ENCODE results near the gene STAG1.
"Not testable (repeated sequence)": the region's sequence is repeated elsewhere in the genome, so short reads cannot be mapped to it uniquely, and the experiment has no call there.

STAG1 gene

DNA sequence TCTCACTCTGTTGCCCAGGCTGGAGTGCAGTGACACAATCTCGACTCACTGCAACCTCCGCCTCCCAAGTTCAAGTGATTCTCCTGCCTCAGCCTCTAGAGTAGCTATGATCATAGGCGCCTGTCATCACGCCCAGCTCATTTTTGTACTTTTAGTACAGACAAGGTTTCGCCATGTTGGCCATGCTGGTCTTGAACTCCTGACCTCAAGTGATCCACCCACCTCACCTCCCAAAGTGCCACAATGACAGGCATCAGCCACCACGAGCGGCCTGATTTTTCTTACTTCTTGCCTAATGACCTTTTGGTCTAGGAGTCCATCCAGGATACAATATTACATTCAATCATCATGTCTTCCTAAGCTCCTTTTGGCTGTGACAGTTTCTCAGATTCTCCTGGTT, 146.0 kb downstream of the STAG1 start:
- in situ Hi-C loops (cut with MboI; ENCODE audit: low sequenced_read_pairs) = not testable (repeated sequence)

DNA sequence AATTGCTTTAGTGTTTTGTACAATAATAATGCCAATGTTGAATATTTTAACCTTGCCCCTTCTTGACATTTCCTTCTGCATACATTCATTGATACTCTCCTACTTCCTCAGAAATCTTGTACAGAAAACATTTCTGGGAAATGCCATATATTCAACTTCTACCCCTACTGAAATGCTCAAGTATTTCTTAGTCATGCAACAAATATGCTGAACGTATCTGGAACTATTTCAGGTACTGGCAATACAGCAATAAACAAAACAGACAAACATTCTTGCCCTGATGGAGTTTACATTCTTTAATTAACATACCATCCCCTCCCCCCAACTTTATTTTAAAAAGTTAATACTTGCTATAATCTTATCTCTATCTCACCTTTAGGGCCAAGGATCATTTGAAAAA, 147.2 kb downstream of the STAG1 start:
- in situ Hi-C loops (cut with MboI; ENCODE audit: low sequenced_read_pairs) = no loop called here

DNA sequence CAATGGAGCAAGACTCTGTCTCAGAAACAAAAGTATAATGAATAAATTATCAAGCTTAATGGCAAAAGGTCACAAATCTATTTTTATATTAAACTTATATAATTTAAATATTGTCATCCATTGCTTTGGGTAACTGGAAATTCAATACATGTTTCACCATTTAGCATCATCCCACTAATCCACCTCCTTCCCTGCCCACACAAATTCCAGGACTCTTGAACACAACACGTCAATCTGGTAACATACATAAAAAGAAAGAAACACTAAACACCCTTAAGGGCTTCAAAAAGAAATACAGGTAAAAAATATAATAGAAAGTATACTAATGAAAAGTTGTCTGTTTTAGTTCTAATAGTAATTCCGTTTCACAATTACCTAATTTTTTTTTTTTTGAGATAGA, 149.4 kb downstream of the STAG1 start:
- in situ Hi-C loops (cut with MboI; ENCODE audit: low sequenced_read_pairs) = no loop called here

DNA sequence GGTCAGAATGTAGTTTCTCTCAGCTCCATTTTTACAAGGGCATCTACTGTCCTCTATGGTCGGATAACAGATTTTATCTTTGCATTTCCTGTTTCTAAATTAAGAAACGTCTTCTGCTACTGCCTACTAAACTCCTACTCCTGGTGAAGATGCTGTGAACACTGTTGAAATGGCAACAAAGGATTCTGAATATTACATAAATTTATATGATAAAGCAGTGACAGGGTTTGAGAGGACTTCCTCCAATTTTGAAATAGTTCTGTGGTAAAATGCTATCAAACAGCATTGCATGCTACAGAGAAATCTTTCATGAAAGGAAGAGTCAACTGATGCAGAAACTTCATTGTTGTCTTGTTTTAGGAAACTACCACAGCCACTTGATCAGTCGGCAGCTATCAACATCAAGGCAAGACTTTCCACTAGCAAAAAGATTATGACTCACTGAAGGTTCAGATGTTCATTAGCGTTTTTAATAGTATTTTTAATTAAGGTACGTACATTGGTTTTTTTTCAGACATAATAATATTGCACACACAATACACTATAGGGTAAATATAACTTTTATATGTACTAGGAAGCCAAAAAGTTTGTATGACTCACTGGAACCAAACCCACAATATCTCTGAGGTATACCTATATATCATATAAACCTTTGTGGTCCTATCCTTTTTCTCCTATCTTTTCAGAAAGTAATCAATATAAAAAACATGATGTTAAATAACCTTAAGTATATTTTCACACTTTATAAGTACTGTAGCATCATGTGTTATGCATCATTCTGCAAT, 156.1 kb downstream of the STAG1 start:
- in situ Hi-C loops (cut with MboI; ENCODE audit: low sequenced_read_pairs) = no loop called here

DNA sequence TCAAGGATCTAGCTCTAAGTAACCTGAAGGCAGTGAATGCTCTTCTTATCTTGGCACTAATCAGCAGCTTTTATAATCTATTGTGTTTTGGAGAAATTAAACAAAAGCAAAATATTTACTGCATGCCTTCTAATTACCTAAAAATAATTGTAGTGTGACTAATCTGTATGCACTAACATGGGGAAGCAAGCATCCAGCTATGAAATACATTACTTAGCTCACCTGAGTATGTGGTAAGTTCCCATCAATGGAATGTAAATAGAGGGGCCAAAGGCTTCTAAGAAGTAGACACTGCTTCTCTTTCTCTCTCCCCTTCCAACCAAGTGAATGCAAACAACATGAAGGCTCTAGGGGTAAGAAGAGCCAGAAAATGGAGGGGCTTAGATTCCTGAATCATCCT, 165.6 kb downstream of the STAG1 start:
- in situ Hi-C loops (cut with MboI; ENCODE audit: low sequenced_read_pairs) = no loop called here

DNA sequence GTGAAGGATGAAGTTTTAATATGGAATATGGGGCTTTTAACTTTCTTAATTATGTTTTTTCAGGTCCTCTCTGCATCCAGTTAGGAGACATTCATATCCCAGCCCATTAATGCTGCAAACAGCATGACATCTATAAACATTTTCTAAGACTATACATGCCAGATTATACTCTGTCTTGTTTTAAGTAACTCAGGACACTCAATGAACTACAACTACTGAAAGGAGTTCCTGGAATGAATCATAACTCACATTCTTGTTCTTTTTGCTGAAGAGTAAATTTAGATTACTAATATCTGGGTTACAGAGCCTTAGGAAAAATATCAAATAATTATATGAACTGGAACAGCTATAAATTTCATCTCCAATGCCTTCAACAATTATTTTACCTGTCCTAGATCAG, 167.4 kb downstream of the STAG1 start:
- in situ Hi-C loops (cut with MboI; ENCODE audit: low sequenced_read_pairs) = no loop called here

DNA sequence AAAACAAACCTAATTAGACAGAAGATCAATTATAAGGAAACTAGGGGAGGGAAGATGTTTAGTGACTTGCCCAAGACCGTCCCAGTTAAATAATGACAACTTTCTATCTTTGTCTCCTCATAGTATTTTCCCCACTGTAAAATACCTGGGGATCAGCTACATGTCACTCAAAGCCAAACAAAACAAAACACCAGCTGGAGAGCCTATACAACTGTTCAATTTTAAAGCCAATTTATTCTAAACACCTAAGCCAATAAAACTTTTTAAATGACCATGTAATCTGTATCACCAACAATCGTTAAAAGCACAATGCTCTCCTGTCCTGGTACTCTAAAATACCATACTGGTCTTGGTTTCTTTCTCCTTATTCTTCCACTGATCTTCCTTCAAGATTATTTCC, 168.4 kb downstream of the STAG1 start:
- in situ Hi-C loops (cut with MboI; ENCODE audit: low sequenced_read_pairs) = no loop called here

DNA sequence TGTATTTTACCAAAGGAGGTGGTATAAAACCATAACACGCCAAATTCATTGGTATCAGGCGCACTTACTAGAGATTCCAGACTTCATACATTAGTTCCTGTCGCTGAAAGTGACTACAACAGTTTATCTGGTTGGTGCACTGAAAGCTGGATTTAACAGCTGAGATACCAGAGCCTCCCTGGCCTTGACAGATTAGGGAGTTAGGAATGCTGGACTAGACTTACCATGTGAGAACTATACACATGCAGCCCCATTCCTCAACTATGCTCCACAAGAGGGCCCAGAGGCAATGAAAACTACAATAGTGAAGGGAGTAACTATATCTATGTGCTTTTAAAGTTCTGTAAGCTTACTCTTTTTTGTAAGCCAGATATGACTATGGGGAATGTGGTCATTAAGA, 174.4 kb downstream of the STAG1 start:
- in situ Hi-C loops (cut with MboI; ENCODE audit: low sequenced_read_pairs) = no loop called here

DNA sequence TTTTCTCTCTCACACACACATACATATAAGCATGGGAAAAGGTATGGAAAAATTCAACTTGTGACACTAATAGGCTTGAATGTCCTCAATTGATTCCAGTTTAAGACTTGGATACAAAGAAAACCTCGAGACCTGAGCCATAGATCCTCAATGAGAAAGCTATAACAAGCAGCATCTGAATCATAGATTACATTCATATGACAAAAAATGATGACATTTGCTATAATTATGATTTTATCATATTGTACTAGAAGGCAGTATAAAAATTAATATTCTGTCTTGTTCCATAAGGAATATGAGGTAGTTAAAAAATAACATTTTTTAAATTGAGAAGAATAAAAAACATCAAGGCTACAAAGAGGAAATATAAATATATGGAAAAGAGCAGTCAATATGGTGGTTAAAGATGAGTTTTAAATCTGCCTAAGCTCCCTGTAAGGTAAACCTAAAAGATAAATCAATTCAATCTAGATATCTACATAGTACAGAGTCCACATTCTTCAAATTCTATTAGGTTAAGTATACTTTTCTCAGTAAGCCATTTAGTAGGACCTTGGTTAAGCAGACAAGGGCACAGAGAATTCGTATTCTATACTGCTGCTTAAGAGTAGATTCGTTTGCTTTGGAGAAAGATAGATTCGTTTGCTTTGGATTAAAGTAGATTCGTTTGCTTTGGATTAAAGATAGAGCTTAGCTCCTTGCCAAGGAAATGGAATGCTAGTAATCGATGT, 175.7 kb downstream of the STAG1 start:
- in situ Hi-C loops (cut with MboI; ENCODE audit: low sequenced_read_pairs) = no loop called here

DNA sequence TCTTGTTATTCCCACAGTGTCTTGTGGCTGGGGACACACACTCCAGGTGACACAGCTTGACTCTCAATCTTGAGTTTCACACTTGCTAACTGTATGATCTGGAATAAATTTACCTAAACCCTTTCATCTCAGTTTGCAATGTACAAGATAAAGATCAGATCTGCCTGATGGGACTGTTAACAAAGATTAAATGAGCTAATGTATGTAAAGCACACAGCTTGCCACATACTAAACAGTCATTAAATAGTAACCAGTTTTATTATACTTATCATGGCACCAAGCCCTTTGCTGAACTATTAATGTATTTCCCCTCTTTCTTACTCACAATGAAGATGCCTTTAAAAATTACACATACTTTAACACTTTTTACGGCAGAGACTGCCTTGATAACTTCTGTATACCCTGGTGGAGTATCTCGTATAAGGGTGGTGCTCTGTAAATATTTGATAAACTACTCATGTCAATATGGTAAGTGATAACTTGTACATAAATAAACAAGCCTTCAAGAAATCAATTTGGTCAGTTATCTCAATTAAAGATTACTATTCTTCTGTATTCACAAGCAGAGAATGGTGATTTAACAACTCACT, 184.5 kb downstream of the STAG1 start:
- in situ Hi-C loops (cut with MboI; ENCODE audit: low sequenced_read_pairs) = no loop called here

DNA sequence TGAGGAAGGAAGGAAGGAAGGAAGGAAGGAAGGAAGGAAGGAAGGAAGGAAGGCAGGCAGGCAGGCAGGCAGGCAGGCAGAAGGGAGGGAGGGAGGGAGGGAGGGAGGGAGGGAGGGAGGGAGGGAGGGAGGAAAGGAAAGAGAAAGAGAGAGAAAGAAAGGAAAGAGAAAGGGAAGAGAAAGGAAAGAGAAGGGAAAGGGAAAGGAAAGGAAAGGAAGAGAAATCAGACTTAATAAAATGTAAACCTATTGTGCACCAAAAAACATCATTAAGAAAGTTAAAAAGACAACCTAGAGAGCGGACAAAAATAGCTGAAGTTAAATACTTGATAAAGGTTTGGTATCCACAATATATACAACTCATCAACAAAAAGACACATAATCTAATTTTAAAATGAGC, 187.2 kb downstream of the STAG1 start:
- in situ Hi-C loops (cut with MboI; ENCODE audit: low sequenced_read_pairs) = not testable (repeated sequence)

DNA sequence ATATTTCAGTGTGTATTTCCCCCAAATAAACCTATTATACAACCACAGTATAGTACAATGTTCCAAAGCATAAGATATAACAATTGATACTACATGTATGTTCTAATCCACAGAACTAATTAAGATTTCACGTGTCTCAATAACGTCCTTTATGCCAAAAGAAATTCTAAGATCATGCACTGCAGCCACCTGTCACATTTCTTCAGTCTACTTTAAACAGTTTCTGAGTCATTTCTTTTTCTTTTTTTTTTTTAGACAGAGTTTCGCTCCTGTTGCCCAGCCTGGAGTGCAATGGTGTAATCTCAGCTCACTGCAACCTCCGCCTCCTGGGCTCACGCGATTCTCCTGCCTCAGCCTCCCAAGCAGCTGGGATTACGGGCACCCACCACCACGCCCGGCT, 190.2 kb downstream of the STAG1 start:
- in situ Hi-C loops (cut with MboI; ENCODE audit: low sequenced_read_pairs) = no loop called here

DNA sequence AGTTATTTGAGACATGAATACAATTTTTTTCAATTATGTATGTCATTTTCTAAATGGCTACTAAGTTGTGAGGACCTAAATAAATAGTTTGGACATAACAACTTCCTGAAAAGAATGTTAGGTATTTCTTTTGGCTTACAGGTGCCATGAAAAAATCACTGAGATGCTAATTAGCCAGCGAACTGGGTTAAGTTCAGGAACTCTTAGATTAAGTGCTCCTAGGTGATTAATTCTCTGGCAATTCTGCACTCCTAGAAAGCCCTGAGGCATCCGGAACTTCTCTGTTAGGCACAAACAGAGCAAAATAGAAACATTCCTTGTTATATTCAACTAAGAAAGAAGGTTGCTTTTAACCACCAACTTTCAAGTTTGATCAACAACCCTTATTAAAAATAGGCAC, 192.3 kb downstream of the STAG1 start:
- in situ Hi-C loops (cut with MboI; ENCODE audit: low sequenced_read_pairs) = no loop called here

DNA sequence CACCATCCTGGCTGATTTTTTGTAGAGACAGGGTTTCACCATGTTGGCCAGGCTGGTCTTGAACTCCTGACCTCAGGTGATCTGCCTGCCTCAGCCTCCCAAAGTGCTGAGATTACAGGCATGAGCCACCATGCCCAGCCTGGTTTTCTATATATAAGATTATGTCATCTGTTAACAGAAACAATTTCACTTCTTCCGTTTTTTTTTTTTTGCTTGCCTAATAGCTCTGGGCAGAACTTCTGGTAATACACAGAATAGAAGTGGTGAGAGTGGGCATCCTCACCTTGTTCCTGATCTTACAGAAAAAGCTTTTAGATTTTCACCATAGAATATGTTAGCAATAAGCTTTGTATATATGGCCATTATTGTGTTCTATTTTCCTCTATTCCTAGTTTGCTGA, 202.7 kb downstream of the STAG1 start:
- in situ Hi-C loops (cut with MboI; ENCODE audit: low sequenced_read_pairs) = not testable (repeated sequence)

DNA sequence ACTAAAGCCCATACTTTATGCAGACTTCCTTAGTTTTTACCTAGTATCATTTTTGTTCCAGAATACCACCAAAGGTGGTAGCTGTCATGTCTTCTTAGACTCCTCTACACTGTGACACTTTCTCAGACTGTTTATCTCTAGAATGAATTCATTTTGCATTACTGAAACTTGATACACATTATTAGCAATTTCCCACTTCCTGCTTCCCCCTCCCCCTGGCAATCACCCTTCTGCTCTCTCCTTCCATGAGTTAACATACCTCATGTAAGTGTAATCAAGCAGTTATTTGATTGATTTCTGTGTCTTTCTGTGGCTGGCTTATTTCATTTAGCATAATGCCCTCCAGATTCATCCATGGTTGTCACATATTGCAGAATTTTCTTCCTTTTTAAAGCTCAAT, 204.9 kb downstream of the STAG1 start:
- in situ Hi-C loops (cut with MboI; ENCODE audit: low sequenced_read_pairs) = no loop called here

DNA sequence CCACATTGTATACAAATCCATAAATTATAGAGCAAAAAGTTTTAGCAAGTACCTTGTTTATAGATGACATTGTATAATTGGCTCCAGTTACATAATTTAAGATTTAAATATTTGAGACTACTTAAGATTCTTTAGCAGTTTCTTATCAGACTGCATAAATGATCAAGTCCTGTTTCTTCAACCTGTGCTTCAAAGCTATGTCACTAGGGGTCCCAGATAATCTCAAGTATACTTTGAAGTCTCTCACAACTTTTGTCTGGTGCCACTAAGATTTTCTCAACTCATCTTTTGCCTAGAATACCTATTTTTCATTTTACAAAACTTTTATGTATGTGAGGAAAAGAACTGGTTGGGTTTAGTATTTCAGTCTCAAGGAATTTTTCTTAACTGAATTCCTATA, 205.5 kb downstream of the STAG1 start:
- in situ Hi-C loops (cut with MboI; ENCODE audit: low sequenced_read_pairs) = no loop called here

DNA sequence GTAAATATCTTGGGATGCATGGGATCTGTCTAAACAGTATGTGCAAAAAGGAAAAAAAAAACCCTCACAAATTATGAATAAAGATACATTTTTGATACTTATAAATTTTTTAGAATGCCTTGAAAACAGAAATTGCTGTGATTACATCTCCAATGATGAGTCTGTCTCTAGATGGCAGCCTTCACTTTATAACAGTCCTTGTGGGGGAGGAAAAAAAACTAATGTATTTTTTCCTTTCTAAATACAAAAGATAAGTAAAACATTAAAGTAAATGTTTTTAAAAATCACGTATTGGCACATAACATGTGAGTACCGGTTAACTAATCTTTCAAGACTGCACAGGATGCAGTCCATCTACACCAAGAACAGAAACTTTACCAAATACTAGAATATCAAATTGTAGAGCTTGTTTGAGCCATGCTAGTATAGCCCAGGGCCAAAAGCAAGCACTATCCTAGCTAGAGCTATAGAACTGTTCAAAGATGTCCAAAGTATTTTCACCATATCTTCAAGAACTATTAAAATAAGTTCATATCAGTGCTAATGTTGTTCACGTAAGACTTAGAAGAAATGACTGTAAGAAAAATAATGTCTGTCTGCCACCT, 206.4 kb downstream of the STAG1 start:
- in situ Hi-C loops (cut with MboI; ENCODE audit: low sequenced_read_pairs) = no loop called here

DNA sequence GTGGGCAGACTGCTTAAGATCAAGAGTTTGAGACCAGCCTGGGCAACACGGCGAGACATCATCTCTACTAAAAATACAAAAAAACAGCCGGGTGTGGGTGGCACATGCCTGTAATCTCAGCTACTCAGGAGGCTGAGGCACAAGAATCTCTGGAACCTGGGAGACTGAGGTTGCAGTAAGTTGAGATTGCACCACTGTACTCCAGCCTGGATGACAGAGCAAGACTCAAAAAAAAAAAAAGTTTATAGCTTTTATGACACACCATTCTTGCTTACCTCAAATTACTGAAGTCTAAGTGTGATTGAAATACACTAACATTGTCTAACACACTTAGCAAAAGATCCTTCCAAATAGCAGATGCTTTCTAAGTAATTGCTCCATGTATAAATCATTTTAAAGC, 207.6 kb downstream of the STAG1 start:
- in situ Hi-C loops (cut with MboI; ENCODE audit: low sequenced_read_pairs) = no loop called here

DNA sequence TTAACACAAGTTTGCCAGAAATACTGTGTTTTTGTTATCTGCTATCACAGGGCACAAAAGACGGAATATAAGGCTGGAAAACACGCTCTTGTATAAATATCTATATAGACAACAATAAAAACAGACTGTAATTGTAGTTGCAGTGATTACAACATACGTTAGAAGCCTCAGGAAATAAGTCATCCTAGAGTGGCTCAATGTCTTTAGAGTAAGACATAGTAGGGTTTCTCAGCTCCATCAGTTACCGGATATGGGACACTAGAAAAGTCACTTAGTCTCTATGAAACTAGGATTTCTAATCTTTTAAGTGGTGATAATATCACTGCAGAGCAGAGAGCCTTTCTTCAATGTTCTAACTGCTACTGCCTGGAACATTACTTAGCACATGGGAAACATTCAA, 208.8 kb downstream of the STAG1 start:
- in situ Hi-C loops (cut with MboI; ENCODE audit: low sequenced_read_pairs) = no loop called here

DNA sequence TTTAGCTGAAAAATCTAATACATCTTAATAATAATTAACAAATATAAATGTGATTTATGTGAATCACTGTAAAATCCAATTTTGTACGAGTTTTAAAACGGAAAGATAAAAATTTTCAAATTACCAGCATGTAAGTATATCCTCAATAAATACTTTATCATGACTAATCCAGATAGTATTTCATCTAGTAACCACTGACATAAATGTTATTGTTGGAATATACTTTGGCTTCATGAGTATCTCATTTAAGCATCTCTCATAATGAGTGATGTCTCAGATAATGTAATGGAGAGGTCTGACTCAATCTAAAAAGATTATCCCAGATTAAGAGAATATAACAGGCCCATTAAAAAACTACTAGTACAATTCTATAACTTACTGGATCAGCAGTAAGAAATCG, 216.3 kb downstream of the STAG1 start:
- in situ Hi-C loops (cut with MboI; ENCODE audit: low sequenced_read_pairs) = no loop called here

DNA sequence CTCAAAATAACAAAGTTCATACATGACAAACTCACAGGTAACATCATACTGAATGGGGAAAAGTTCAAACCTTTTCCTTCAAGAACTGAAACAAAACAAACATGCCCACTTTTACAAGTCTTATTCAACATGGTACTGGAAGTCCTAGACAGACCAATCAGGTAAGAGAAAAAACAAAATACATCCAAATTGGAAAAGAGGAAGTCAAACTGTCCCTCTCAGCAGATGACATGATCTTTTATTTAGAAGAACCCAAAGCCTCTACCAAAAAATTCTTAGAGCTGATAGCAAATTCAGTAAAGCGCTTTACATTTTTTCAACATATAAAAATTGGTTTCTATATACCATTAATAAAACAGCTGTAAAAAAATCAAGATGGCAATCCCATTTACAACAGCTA, 219.4 kb downstream of the STAG1 start:
- in situ Hi-C loops (cut with MboI; ENCODE audit: low sequenced_read_pairs) = no loop called here

DNA sequence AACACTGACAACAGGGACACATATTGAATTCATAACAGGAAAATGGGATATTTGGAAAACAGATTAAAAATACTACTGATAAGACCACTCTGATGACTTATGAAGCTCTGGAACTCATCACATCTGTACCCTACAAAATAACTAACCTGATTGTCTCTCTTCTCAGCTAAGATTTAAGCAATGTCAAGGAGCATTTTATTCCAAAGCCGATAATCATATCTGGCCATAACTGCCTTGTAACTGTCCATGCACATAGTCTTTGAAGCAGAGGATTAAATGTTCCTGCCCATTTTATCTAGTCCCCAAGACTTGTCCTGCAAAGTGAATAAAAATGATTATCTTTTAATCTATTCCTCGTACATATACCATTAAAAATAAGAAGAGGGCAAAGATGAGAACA, 234.1 kb downstream of the STAG1 start:
- in situ Hi-C loops (cut with MboI; ENCODE audit: low sequenced_read_pairs) = no loop called here
